GM23338 (cell line): ENCODE results near the gene KCNJ10.

Experiments used
- EZH2 ChIP-seq: fragments of 200-600 bp; sonication (generic); IDR thresholded peaks from one replicate; pipeline ENCODE4 v1.8.0; 2017; ENCODE audit warnings: antibody characterized with exemption, mild to moderate bottlenecking, low read depth; ENCODE audit not compliant: unreplicated experiment
- POLR2AphosphoS5 ChIP-seq: IDR thresholded peaks from 2 replicates; pipeline ENCODE4 v1.6.1; 2016; ENCODE audit warnings: antibody characterized with exemption, low read depth
- TF ChIP-seq, protein P1 (sequence below), 2 experiments: fragments of 200-600 bp in 1 of 2; sonication (generic) in 1 of 2; conservative IDR thresholded peaks; 2 replicates each; pipeline versions ENCODE4 v1.5.1 to v1.6.1; 2016 to 2017; ENCODE audit warnings: antibody characterized with exemption in 2 of 2, low read depth in 2 of 2, mild to moderate bottlenecking in 2 of 2, moderate library complexity in 1 of 2

DNA sequence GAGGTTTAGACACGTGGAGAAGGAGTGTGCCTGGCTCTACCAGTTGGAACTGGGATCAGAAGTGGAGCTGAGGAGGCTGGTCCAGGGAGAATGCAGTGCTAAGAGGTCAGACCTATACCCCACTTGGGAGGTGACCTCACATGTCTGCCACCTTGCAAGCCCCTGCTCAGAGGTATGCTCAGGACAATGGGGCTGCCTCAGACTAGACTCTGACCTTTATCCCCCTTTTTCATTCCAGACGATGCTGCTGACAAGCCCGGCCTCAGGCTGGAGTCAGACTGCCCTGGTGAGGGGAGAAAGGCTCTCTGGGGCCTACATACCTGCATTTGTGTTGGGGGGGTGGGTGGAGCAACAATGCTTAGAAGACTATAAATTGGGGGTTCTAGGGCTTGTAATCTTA, 5.2 kb downstream of the KCNJ10 start:
- TF ChIP-seq EZH2 (no peak), POLR2AphosphoS5 (no peak)
- TF ChIP-seq, protein P1, sequence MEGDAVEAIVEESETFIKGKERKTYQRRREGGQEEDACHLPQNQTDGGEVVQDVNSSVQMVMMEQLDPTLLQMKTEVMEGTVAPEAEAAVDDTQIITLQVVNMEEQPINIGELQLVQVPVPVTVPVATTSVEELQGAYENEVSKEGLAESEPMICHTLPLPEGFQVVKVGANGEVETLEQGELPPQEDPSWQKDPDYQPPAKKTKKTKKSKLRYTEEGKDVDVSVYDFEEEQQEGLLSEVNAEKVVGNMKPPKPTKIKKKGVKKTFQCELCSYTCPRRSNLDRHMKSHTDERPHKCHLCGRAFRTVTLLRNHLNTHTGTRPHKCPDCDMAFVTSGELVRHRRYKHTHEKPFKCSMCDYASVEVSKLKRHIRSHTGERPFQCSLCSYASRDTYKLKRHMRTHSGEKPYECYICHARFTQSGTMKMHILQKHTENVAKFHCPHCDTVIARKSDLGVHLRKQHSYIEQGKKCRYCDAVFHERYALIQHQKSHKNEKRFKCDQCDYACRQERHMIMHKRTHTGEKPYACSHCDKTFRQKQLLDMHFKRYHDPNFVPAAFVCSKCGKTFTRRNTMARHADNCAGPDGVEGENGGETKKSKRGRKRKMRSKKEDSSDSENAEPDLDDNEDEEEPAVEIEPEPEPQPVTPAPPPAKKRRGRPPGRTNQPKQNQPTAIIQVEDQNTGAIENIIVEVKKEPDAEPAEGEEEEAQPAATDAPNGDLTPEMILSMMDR (conservative IDR thresholded peaks at IDR 0.05; ENCODE audit: low read depth in 2 of 2), result no peak
